Activated B cell treated with CpG ODN at 0.5 μM for 24 hours (primary cell): ENCODE results near the gene PAX5. TPM values are rescaled to one million over a fixed set of nuclear protein-coding genes. Genes with fewer than 3 reads are reported as not detected.

Source experiments
- ATAC-seq: fragments of 200-7000 bp; cut with Tn5 transposase; one replicate; pipeline ENCODE4 v1.10.0; 2021; ENCODE audit warnings: low read depth, mild to moderate bottlenecking, moderate library complexity
- CTCF ChIA-PET: fragments of 350-600 bp; sonication (Branson Sonifier 250); formaldehyde crosslinking; loops from one replicate; lab custom pipeline; 2021; ENCODE audit warnings: antibody characterized with exemption; lab: Charles Lee
- POLR2A ChIA-PET: fragments of 350-600 bp; sonication (Branson Sonifier 250); formaldehyde crosslinking; loops from one replicate; lab custom pipeline; 2021; ENCODE audit warnings: antibody characterized with exemption; lab: Charles Lee
- DNase-seq: peaks from one replicate; pipeline ENCODE4 v3.0.0; 2022
- H3K27ac Mint-ChIP-seq: one replicate; pipeline ENCODE4 v1.8.0; 2020; ENCODE audit warnings: mixed read lengths
- H3K27me3 Mint-ChIP-seq: one replicate; pipeline ENCODE4 v1.8.0; 2021; ENCODE audit warnings: mixed read lengths
- H3K36me3 Mint-ChIP-seq: one replicate; pipeline ENCODE4 v1.8.0; 2021; ENCODE audit warnings: low read depth, mixed read lengths
- H3K4me1 Mint-ChIP-seq: one replicate; pipeline ENCODE4 v1.8.0; 2021; ENCODE audit warnings: mixed read lengths
- H3K4me3 Mint-ChIP-seq: one replicate; pipeline ENCODE4 v1.8.0; 2020; ENCODE audit warnings: mild to moderate bottlenecking, mixed read lengths
- H3K9me3 Mint-ChIP-seq: one replicate; pipeline ENCODE4 v1.8.0; 2020; ENCODE audit warnings: mixed read lengths
- CTCF ChIP-seq: fragments of 200-600 bp; IDR thresholded peaks from one replicate; pipeline ENCODE4 v1.8.0; 2022; ENCODE audit warnings: antibody characterized with exemption, mild to moderate bottlenecking
- intact Hi-C: fragments of 100-400 bp; cut with micrococcal nuclease; formaldehyde crosslinking; loops from one replicate; pipeline ENCODE4 v1.15.1; 2024
- total RNA-seq: library from RNA; stranded (reverse); gene quantifications from 2 replicates; pipeline ENCODE4 v1.2.3, GENCODE V29; 2022

The PAX5 gene
- total RNA-seq, 1 donor from 2014 or later = 619 TPM

DNA sequence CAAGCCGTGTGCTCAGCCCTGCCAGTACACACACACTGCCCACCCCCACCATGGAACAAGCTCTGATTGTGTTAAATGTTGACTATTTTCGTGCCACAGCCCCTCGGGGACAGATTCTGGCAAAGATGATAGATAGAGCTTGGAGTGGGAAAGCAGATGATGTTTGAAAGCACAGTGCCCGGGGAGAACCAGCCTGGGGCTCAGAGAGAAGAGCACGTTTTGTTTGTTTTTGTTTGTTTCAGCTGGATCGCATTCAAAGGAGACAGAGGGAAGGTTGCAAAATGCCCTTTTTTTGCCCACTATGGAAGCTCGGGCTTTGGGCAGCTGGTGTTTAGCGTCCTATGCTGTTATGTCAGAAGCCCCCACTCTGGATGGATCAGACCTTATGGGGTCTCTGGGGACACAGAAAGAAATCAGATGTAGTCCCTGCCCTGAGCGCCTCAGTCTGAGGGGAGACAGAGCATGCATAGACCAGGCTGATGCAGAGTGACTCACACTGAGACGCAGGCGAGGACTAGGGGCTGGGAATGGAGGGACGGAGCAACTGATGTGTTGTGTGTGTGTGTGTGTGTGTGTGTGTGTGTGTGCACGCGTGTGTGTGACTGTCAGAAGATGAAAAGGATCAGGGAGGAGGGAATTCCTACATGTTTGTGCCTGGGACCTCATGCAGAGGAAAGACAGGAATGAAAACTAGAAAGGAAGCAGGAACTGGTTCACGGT is 231.7 kb downstream of the PAX5 start:
- Mint-ChIP-seq H3K36me3 (no peaks in the 10 kb centered on the region), H3K27ac (no peak overlapping the region), H3K9me3 (no peaks in the 10 kb centered on the region), H3K4me1 (no peaks in the 10 kb centered on the region), H3K4me3 (no peak overlapping the region), H3K27me3 (peaks cover 17% of the 10 kb centered on the region)
- ATAC-seq = no peak
- intact Hi-C loops = no loop called here
- no peak for TF ChIP-seq CTCF
- POLR2A ChIA-PET = no interaction called here
- no peak for DNase-seq
- CTCF ChIA-PET = no interaction called here

DNA sequence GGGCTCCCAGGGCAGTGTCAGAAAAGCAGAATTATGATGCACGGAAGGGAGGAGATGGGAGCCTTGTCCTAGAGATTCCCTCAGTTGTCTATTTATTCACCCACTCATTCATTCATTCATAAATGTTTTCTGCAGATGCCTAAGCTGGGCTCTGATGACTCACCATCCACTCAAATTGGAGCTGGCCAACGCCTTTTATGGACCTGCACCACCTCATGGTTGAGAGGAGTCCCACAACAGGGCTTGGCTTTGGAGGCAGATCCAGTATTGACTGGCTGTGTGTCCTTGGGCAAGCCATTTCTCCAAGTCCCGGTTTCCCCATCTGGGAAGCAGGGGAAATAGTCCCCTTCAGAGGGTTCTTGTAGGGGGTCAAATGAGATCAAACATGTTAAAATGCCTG is 233.6 kb downstream of the PAX5 start:
- ATAC-seq (no peak), DNase-seq (no peak)
- H3K4me1 Mint-ChIP-seq = no peaks in the 10 kb centered on the region
- intact Hi-C loops = no loop called here
- no peak for TF ChIP-seq CTCF
- H3K4me3 Mint-ChIP-seq = no peak overlapping the region
- CTCF ChIA-PET = no interaction called here
- no peak overlapping the region for H3K27ac Mint-ChIP-seq
- POLR2A ChIA-PET = no interaction called here
- peaks cover 17% of the 10 kb centered on the region for H3K27me3 Mint-ChIP-seq
- no peaks in the 10 kb centered on the region for H3K36me3 Mint-ChIP-seq
- no peaks in the 10 kb centered on the region for H3K9me3 Mint-ChIP-seq

GRCh38 chr9:36798350-36799065 is 235.6 kb downstream of the PAX5 start:
- no peak overlapping the region for H3K4me3 Mint-ChIP-seq
- no peak for ATAC-seq

GRCh38 chr9:36797471-36798220 is 236.4 kb downstream of the PAX5 start:
- Mint-ChIP-seq H3K27ac (no peak overlapping the region), H3K4me3 (no peak overlapping the region), H3K36me3 (peaks cover 4% of the 10 kb centered on the region), H3K4me1 (no peaks in the 10 kb centered on the region), H3K27me3 (peaks cover 15% of the 10 kb centered on the region), H3K9me3 (peaks cover 5% of the 10 kb centered on the region)
- ATAC-seq (no peak), DNase-seq (no peak)
- no peak for TF ChIP-seq CTCF
- CTCF ChIA-PET = no interaction called here
- POLR2A ChIA-PET = no interaction called here
- intact Hi-C loops = no loop called here

More at GRCh38 chr9:36798350-36799065, 235.6 kb downstream of the PAX5 start:
- Mint-ChIP-seq H3K4me1 (no peaks in the 10 kb centered on the region), H3K9me3 (no peaks in the 10 kb centered on the region), H3K36me3 (no peaks in the 10 kb centered on the region), H3K27me3 (peaks cover 17% of the 10 kb centered on the region), H3K27ac (no peak overlapping the region)
- CTCF ChIA-PET = no interaction called here
- DNase-seq = no peak
- intact Hi-C loops = no loop called here
- POLR2A ChIA-PET = interaction anchor here (0.6 kb wide), 1 partner anchor 242 kb away, joined by 4 read pairs; no protein-coding TSS in a partner anchor
- no peak for TF ChIP-seq CTCF
